Retina (tissue), 1 donor: ENCODE results near the gene UCHL1.
"Not testable (repeated sequence)": the region's sequence is repeated elsewhere in the genome, so short reads cannot be mapped to it uniquely, and the experiment has no call there.

Experiments used
- DNase-seq: peaks from one replicate; pipeline ENCODE4 v3.0.0-alpha.2; 2016

UCHL1 gene

GRCh38 chr4:41241919-41242318 is 14.8 kb upstream of the UCHL1 start:
- no peak for DNase-seq

- DNase-seq = no peak
These were observed 10.7 kb upstream of the UCHL1 start for GRCh38 chr4:41245983-41246382.

- DNase-seq = no peak
These were observed 493 bp upstream of the UCHL1 start for GRCh38 chr4:41256131-41256739.

- DNase-seq = peak; percentile 62
These were observed 651 bp downstream of the UCHL1 start for GRCh38 chr4:41257257-41257901.

- DNase-seq = no peak
These were observed 1.2 kb downstream of the UCHL1 start for GRCh38 chr4:41257906-41258305.

GRCh38 chr4:41258783-41259182 is 2.1 kb downstream of the UCHL1 start:
- peak; percentile 54 for DNase-seq

- no peak for DNase-seq
These were observed 3.5 kb downstream of the UCHL1 start for GRCh38 chr4:41260116-41260733.

GRCh38 chr4:41262198-41262597 is 5.5 kb downstream of the UCHL1 start:
- no peak for DNase-seq

GRCh38 chr4:41264212-41264611 is 7.5 kb downstream of the UCHL1 start:
- no peak for DNase-seq

- DNase-seq = peak; percentile 41
These were observed 11.3 kb downstream of the UCHL1 start for GRCh38 chr4:41267997-41268396.

GRCh38 chr4:41268721-41269517 is 12.2 kb downstream of the UCHL1 start:
- DNase-seq = no peak

GRCh38 chr4:41269682-41270081 is 13.0 kb downstream of the UCHL1 start:
- DNase-seq = no peak

GRCh38 chr4:41275931-41276330 is 19.2 kb downstream of the UCHL1 start:
- not testable (repeated sequence) for DNase-seq

- DNase-seq = no peak
These were observed 23.3 kb downstream of the UCHL1 start for GRCh38 chr4:41280010-41280409.

GRCh38 chr4:41281038-41281634 is 24.4 kb downstream of the UCHL1 start:
- DNase-seq = peak; percentile 62

- DNase-seq = no peak
These were observed 25.6 kb downstream of the UCHL1 start for GRCh38 chr4:41282366-41282765.

GRCh38 chr4:41285202-41285863 is 28.6 kb downstream of the UCHL1 start:
- DNase-seq = no peak

- no peak for DNase-seq
These were observed 29.1 kb downstream of the UCHL1 start for GRCh38 chr4:41285864-41286235.

GRCh38 chr4:41287005-41287404 is 30.3 kb downstream of the UCHL1 start:
- no peak for DNase-seq

GRCh38 chr4:41287852-41288251 is 31.1 kb downstream of the UCHL1 start:
- DNase-seq = no peak

- no peak for DNase-seq
These were observed 31.5 kb downstream of the UCHL1 start for GRCh38 chr4:41288254-41288653.

GRCh38 chr4:41290479-41290878 is 33.8 kb downstream of the UCHL1 start:
- no peak for DNase-seq
